ENCODE results near the gene SERP2. TPM values are rescaled to one million over a fixed set of nuclear protein-coding genes. Genes with fewer than 3 reads are reported as not detected.

SERP2 gene
- total and polyA plus RNA-seq, 2 donors (not counting 3 experiments of a cell fraction or from before 2014, with no cell fraction given), result 0.30 TPM; not detected in 1

GRCh38 chr13:44352202-44352601, 21.4 kb upstream of the SERP2 start:
- no peaks in the 10 kb centered on the region for H3K79me2 ChIP-seq (ENCODE audit: control insufficient read depth, insufficient read depth, low read length)
- no peak overlapping the region for H3K4me3 ChIP-seq (replicated peaks in 1 of 3; ENCODE audit: insufficient read depth in 1 of 3, low read depth in 1 of 3, low read length in 3 of 3)
- H3K9me3 ChIP-seq (replicated peaks; ENCODE audit: control insufficient read depth, insufficient read depth, low read length), result no peaks in the 10 kb centered on the region
- H4K20me1 ChIP-seq (replicated peaks; ENCODE audit: control insufficient read depth, extremely low read depth, insufficient read depth, low read length), result no peaks in the 10 kb centered on the region
- dilution Hi-C loops (cut with MboI; ENCODE audit: extremely low pct_ligation_motif_present, low sequenced_read_pairs), result no loop called here
- H3K4me1 ChIP-seq (ENCODE audit: control insufficient read depth, extremely low read depth, insufficient read depth, low read length), result no peaks in the 10 kb centered on the region
- H3K36me3 ChIP-seq (ENCODE audit: control insufficient read depth in 2 of 2, extremely low read depth in 1 of 2, insufficient read depth in 2 of 2, low read length in 2 of 2), result no peaks in the 10 kb centered on the region
- FAIRE-seq (no peak), DNase-seq (ENCODE audit: low read depth, low spot score) (no peak)
- no peak overlapping the region for H3K27ac ChIP-seq (ENCODE audit: insufficient read depth, low read depth, low read length)
- no peak for TF ChIP-seq POLR2AphosphoS5 (IDR thresholded peaks at IDR 0.05; ENCODE audit: insufficient read depth, low read depth, low read length)
- no peak for TF ChIP-seq JUN (IDR thresholded peaks at IDR 0.05; ENCODE audit: borderline replicate concordance, insufficient read depth, insufficient read length, low read depth)
- TF ChIP-seq MYC (IDR thresholded peaks at IDR 0.05; ENCODE audit: low read depth, low read length), result no peak
- TF ChIP-seq CTCF (IDR thresholded peaks at IDR 0.05; ENCODE audit: extremely low read depth in 1 of 2, insufficient read depth in 1 of 2, low read depth in 1 of 2, low read length in 2 of 2), result no peak
- no peak for TF ChIP-seq EZH2 (IDR thresholded peaks at IDR 0.05; ENCODE audit: borderline replicate concordance, low read depth, low read length, severe bottlenecking)
- TF ChIP-seq MAX (IDR thresholded peaks at IDR 0.05; ENCODE audit: insufficient read depth, insufficient read length), result no peak
- no peak for TF ChIP-seq FOS (IDR thresholded peaks at IDR 0.05; ENCODE audit: borderline replicate concordance, insufficient read depth, low read length)
- no peak for TF ChIP-seq POLR2A (IDR thresholded peaks at IDR 0.05; ENCODE audit: low read depth, low read length)
- no peaks in the 10 kb centered on the region for H3K27me3 ChIP-seq (ENCODE audit: control insufficient read depth in 2 of 2, insufficient read depth in 2 of 2, low read length in 2 of 2)
- POLR2A ChIA-PET, result interaction anchor here (0.8 kb wide), 1 partner anchor 85 kb away, joined by 4 read pairs; no protein-coding TSS in a partner anchor
- no peak overlapping the region for H3K4me2 ChIP-seq (ENCODE audit: insufficient read depth, low read length)
- H2AFZ ChIP-seq (ENCODE audit: low read depth, low read length), result no peak overlapping the region
- H3K9ac ChIP-seq (replicated peaks; ENCODE audit: extremely low read depth, insufficient read depth, low read length), result no peak overlapping the region
- H3K9me1 ChIP-seq (replicated peaks; ENCODE audit: control insufficient read depth, extremely low read depth, insufficient read depth, low read length), result no peaks in the 10 kb centered on the region
- intact Hi-C loops (cut with micrococcal nuclease), result no loop called here
- no TSS peak for BruUV-seq (replicated peaks)
- CTCF ChIA-PET, result interaction anchor here (1.4 to 1.7 kb wide), 2 partner anchors 18 to 83 kb away, joined by 4 to 5 read pairs; no protein-coding TSS in a partner anchor

Data from endothelial cell of umbilical vein (primary cell).